Liver (tissue), 9 donors: ENCODE measurements around the gene PDLIM1. TPM values are rescaled to one million over a fixed set of nuclear protein-coding genes. Genes with fewer than 3 reads are reported as not detected.

Experiments used
- DNase-seq: peaks from one replicate; pipeline ENCODE4 v3.0.0-alpha.2; 2017; ENCODE audit warnings: low spot score
- H3K27ac ChIP-seq, 2 donors: one replicate each; pipeline ENCODE4 v1.7.0; 2013; ENCODE audit warnings: inconsistent platforms in 2 of 2, low read length in 2 of 2, control low read depth in 1 of 2, low read depth in 1 of 2, mild to moderate bottlenecking in 1 of 2
- H3K27me3 ChIP-seq, 4 donors: one replicate each; pipeline versions ENCODE4 v1.6.1 to v1.7.0; 2013; ENCODE audit warnings: low read length in 3 of 4, inconsistent platforms in 1 of 4, mild to moderate bottlenecking in 1 of 4, moderate library complexity in 1 of 4; ENCODE audit not compliant: control insufficient read depth in 4 of 4, insufficient read depth in 4 of 4
- H3K36me3 ChIP-seq, 4 donors: one replicate each; pipeline versions ENCODE4 v1.6.1 to v1.7.0; 2013; ENCODE audit warnings: low read length in 3 of 4, mild to moderate bottlenecking in 3 of 4, low read depth in 1 of 4, moderate library complexity in 1 of 4; ENCODE audit not compliant: control insufficient read depth in 4 of 4, insufficient read depth in 3 of 4
- H3K4me1 ChIP-seq, 4 donors: one replicate each; pipeline versions ENCODE4 v1.6.1 to v1.7.0; 2013; ENCODE audit warnings: low read length in 3 of 4, mild to moderate bottlenecking in 3 of 4, moderate library complexity in 1 of 4; ENCODE audit not compliant: control insufficient read depth in 4 of 4, insufficient read depth in 4 of 4
- H3K4me3 ChIP-seq, 3 donors: one replicate each; pipeline versions ENCODE4 v1.6.1 to v1.7.0; 2013; ENCODE audit warnings: low read length in 3 of 3, control low read depth in 1 of 3, low read depth in 1 of 3, mild to moderate bottlenecking in 1 of 3
- H3K9ac ChIP-seq, 2 donors: one replicate each; pipeline ENCODE4 v1.7.0; 2013; ENCODE audit warnings: low read length in 2 of 2, mild to moderate bottlenecking in 2 of 2, moderate library complexity in 2 of 2, control low read depth in 1 of 2, low read depth in 1 of 2
- H3K9me3 ChIP-seq, 4 donors: one replicate each; pipeline versions ENCODE4 v1.6.1 to v1.7.0; 2013; ENCODE audit warnings: low read length in 3 of 4; ENCODE audit not compliant: control insufficient read depth in 4 of 4
- ATF3 ChIP-seq: IDR thresholded peaks from 2 replicates; pipeline ENCODE4 v1.6.1; 2016; ENCODE audit warnings: antibody characterized with exemption
- CTCF ChIP-seq: fragments of 150-350 bp; IDR thresholded peaks from 2 replicates; pipeline ENCODE4 v1.5.1; 2017; ENCODE audit warnings: improper control_type of control experiment, low read depth, low read length; ENCODE audit not compliant: missing input control
- EGR1 ChIP-seq, 2 donors: IDR thresholded peaks; 2 replicates each; pipeline ENCODE4 v1.6.1; 2016 to 2018; ENCODE audit warnings: antibody characterized with exemption in 2 of 2, low read depth in 2 of 2
- FOXA1 ChIP-seq: IDR thresholded peaks from 2 replicates; pipeline ENCODE4 v1.6.1; 2016; ENCODE audit warnings: antibody characterized with exemption
- FOXA2 ChIP-seq: IDR thresholded peaks from 2 replicates; pipeline ENCODE4 v1.6.1; 2016; ENCODE audit warnings: antibody characterized with exemption
- GABPA ChIP-seq, 2 donors: IDR thresholded peaks in 1 of 2; conservative IDR thresholded peaks in 1 of 2; 2 replicates each; pipeline ENCODE4 v1.6.1; 2016; ENCODE audit warnings: antibody characterized with exemption in 2 of 2, mild to moderate bottlenecking in 1 of 2, moderate library complexity in 1 of 2
- HNF4A ChIP-seq, 2 donors: conservative IDR thresholded peaks; 2 replicates each; pipeline ENCODE4 v1.6.1; 2016; ENCODE audit warnings: antibody characterized with exemption in 2 of 2, mild to moderate bottlenecking in 2 of 2
- HNF4G ChIP-seq: IDR thresholded peaks from 2 replicates; pipeline ENCODE4 v1.6.1; 2016; ENCODE audit warnings: antibody characterized with exemption
- JUND ChIP-seq, 2 donors: IDR thresholded peaks; 2 replicates each; pipeline ENCODE4 v1.6.1; 2016; ENCODE audit warnings: antibody characterized with exemption in 2 of 2
- MAX ChIP-seq: IDR thresholded peaks from 2 replicates; pipeline ENCODE4 v1.6.1; 2016; ENCODE audit warnings: antibody characterized with exemption
- NR2F2 ChIP-seq: IDR thresholded peaks from 2 replicates; pipeline ENCODE4 v1.6.1; 2016; ENCODE audit warnings: antibody characterized with exemption
- RAD21 ChIP-seq, 2 donors: IDR thresholded peaks; 2 replicates each; pipeline ENCODE4 v1.6.1; 2016; ENCODE audit warnings: antibody characterized with exemption in 2 of 2, mild to moderate bottlenecking in 2 of 2
- RXRA ChIP-seq, 2 donors: IDR thresholded peaks; 2 replicates each; pipeline ENCODE4 v1.6.1; 2017 to 2018; ENCODE audit warnings: antibody characterized with exemption in 2 of 2, mild to moderate bottlenecking in 1 of 2
- SP1 ChIP-seq: IDR thresholded peaks from 2 replicates; pipeline ENCODE4 v1.6.1; 2018; ENCODE audit warnings: antibody characterized with exemption, mild to moderate bottlenecking
- TAF1 ChIP-seq: conservative IDR thresholded peaks from 2 replicates; pipeline ENCODE4 v1.6.1; 2016; ENCODE audit warnings: antibody characterized with exemption, mild to moderate bottlenecking
- YY1 ChIP-seq: IDR thresholded peaks from 2 replicates; pipeline ENCODE4 v1.6.1; 2016; ENCODE audit warnings: antibody characterized with exemption, mild to moderate bottlenecking
- ZBTB33 ChIP-seq: IDR thresholded peaks from 2 replicates; pipeline ENCODE4 v1.6.1; 2016; ENCODE audit warnings: antibody characterized with exemption
- WGBS: extraction: QIAGEN DNeasy Blood & Tissue Kit; methylation state at CpG from one replicate; pipeline ENCODE4 v1.1.7; 2013; 5-methylcytosine and 5-hydroxymethylcytosine counted together
- polyA plus RNA-seq, 2 donors: library from polyadenylated mRNA; stranded (reverse) in 1 of 2; unstranded in 1 of 2; fragments of 200-250 nt in 1 of 2; fragments of >200 nt in 1 of 2; fragmentation: Nextera tagmentation in 1 of 2; extraction: Ambion mirVana in 1 of 2; gene quantifications; one replicate each; pipeline versions ENCODE4 v1.2.1 to v1.2.3, GENCODE V29; 2013 to 2015
- total RNA-seq, 2 donors: library from RNA; depleted of rRNA; stranded (reverse); fragments of >200 nt; gene quantifications; one replicate each; pipeline ENCODE4 v1.2.3, GENCODE V29; 2014
- TF ChIP-seq, protein P1 (sequence below): IDR thresholded peaks from 2 replicates; pipeline ENCODE4 v1.6.1; 2016; ENCODE audit warnings: antibody characterized with exemption, mild to moderate bottlenecking
- donor health status: healthy.
- donor health status: healthy.
- donor health status: healthy.
- donor health status: healthy.
- donor health status: healthy.

Gene PDLIM1
- total and polyA plus RNA-seq, 4 donors = 16.8 to 73.4 (median 44.5) TPM

- no peaks in the 10 kb centered on the region for H3K9me3 ChIP-seq
- H3K4me1 ChIP-seq = peaks cover 11 to 29% (median 22%) of the 10 kb centered on the region in 4 donors
- TF ChIP-seq SP1 (no peak), ATF3 (no peak), EGR1 (IDR thresholded peaks at IDR 0.05; ENCODE audit: low read depth in 2 of 2) (no peak), CTCF (no peak), MAX (no peak), HNF4G (no peak), HNF4A (conservative IDR thresholded peaks at IDR 0.05) (no peak), RXRA (IDR thresholded peaks at IDR 0.05) (no peak), TAF1 (no peak), GABPA (IDR thresholded peaks at IDR 0.05 in 1 of 2, conservative IDR thresholded peaks at IDR 0.05 in 1 of 2) (no peak), FOXA2 (no peak), FOXA1 (no peak)
- TF ChIP-seq, protein P1, sequence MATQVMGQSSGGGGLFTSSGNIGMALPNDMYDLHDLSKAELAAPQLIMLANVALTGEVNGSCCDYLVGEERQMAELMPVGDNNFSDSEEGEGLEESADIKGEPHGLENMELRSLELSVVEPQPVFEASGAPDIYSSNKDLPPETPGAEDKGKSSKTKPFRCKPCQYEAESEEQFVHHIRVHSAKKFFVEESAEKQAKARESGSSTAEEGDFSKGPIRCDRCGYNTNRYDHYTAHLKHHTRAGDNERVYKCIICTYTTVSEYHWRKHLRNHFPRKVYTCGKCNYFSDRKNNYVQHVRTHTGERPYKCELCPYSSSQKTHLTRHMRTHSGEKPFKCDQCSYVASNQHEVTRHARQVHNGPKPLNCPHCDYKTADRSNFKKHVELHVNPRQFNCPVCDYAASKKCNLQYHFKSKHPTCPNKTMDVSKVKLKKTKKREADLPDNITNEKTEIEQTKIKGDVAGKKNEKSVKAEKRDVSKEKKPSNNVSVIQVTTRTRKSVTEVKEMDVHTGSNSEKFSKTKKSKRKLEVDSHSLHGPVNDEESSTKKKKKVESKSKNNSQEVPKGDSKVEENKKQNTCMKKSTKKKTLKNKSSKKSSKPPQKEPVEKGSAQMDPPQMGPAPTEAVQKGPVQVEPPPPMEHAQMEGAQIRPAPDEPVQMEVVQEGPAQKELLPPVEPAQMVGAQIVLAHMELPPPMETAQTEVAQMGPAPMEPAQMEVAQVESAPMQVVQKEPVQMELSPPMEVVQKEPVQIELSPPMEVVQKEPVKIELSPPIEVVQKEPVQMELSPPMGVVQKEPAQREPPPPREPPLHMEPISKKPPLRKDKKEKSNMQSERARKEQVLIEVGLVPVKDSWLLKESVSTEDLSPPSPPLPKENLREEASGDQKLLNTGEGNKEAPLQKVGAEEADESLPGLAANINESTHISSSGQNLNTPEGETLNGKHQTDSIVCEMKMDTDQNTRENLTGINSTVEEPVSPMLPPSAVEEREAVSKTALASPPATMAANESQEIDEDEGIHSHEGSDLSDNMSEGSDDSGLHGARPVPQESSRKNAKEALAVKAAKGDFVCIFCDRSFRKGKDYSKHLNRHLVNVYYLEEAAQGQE = no peak
- H3K27me3 ChIP-seq = no peaks in the 10 kb centered on the region
- no peak overlapping the region for H3K4me3 ChIP-seq
- H3K27ac ChIP-seq = peak overlapping the region; percentile 87 to 94
- no peak overlapping the region for H3K9ac ChIP-seq
- no peaks in the 10 kb centered on the region for H3K36me3 ChIP-seq
- DNase-seq = no peak
- WGBS = 78% methylated on average over 2 of the region's 2 CpGs
Observed at GRCh38 chr10:95281206-95281605, 9.6 kb downstream of the PDLIM1 start.

DNA sequence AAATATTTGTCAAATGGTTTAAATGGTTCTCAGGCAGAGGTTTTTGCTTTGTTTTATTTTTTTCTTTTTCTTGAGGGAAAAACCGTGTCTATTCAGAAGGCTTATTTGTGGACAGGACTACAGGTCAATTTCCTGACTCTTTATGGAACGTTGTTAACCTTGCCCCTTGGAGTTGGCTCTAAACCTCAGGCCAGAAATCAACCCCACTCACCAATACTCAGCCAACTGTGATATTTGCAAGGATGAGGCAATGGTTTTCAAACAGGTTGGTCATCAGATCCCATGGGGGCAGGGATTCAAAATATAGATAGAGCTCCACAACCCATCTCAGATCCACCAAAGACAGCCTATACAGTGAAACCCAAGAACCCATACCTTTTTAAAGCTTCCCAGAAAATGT, 10.2 kb downstream of the PDLIM1 start:
- H3K36me3 ChIP-seq = no peaks in the 10 kb centered on the region
- peaks cover 11 to 29% (median 24%) of the 10 kb centered on the region in 4 donors for H3K4me1 ChIP-seq
- DNase-seq = no peak
- WGBS = 14% methylated on average over 2 of the region's 2 CpGs
- H3K27ac ChIP-seq = peak overlapping the region; percentile 87 to 94
- peak overlapping the region in 1 of 2 donors; percentile 89 for H3K9ac ChIP-seq
- H3K9me3 ChIP-seq = no peaks in the 10 kb centered on the region
- no peak overlapping the region for H3K4me3 ChIP-seq
- no peaks in the 10 kb centered on the region for H3K27me3 ChIP-seq
- peak; percentile 79 for TF ChIP-seq HNF4G
- TF ChIP-seq ZBTB33 = peak; percentile 69
- TF ChIP-seq ATF3 = peak; percentile 95
- peak; percentile 77 for TF ChIP-seq MAX
- TF ChIP-seq FOXA1 = peak; percentile 50
- peak; percentile 96 to 97 for TF ChIP-seq HNF4A (conservative IDR thresholded peaks at IDR 0.05)
- TF ChIP-seq EGR1 (IDR thresholded peaks at IDR 0.05; ENCODE audit: low read depth in 2 of 2) = peak in 1 of 2 donors; percentile 76
- peak; percentile 79 to 93 for TF ChIP-seq JUND (IDR thresholded peaks at IDR 0.05)
- peak; percentile 50 to 56 for TF ChIP-seq RAD21 (IDR thresholded peaks at IDR 0.05)
- TF ChIP-seq YY1 = peak; percentile 78
- TF ChIP-seq SP1 = peak; percentile 90
- TF ChIP-seq GABPA (IDR thresholded peaks at IDR 0.05 in 1 of 2, conservative IDR thresholded peaks at IDR 0.05 in 1 of 2) = peak in 1 of 2 donors; percentile 49
- peak; percentile 61 for TF ChIP-seq FOXA2
- TF ChIP-seq RXRA (IDR thresholded peaks at IDR 0.05) = peak; percentile 81 to 87
- TF ChIP-seq NR2F2 = peak; percentile 79
- TF ChIP-seq, protein P1 = peak; percentile 77
- TF ChIP-seq TAF1 = no peak
